Retinal pigment epithelial cell (primary cell): Measurements from ENCODE around the gene GAREM1.

Source experiments
- DNase-seq: peaks from one replicate; pipeline ENCODE4 v3.0.0-alpha.2; 2010; ENCODE audit warnings: low read depth
- H3K4me3 ChIP-seq: 2 replicates; pipeline ENCODE4 v1.5.1; 2011; ENCODE audit warnings: mild to moderate bottlenecking, low read length, control low read depth, moderate library complexity
- TF ChIP-seq, protein P1 (sequence below): conservative IDR thresholded peaks from 2 replicates; pipeline ENCODE4 v1.5.1; 2011; ENCODE audit warnings: low read depth, low read length, control low read depth, inconsistent platforms

The GAREM1 gene

DNA sequence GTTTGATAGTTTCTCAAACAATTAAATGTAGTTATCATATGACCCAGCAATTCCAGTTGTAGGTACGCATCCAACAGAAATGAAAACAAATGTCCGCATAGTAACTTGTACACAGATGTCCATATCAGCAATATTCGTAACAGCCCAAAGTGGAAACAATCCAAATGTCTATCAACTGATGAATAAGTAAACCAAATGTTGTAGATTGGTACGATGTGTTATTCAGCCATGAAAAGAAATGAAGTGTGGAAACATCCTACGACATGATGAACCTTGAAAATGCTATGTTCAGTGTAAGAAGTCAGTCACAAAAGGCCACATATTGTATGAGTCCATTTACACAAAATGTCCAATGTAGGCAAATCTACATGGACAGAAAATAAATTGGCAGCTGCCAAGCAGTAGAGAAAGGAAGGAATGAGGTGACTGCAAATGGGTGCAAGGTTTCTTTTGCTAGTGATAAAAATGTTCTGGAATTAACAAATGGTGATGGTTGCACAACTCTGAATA is 26.9 kb downstream of the GAREM1 start:
- DNase-seq: no peak
- H3K4me3 ChIP-seq: no peak overlapping the region
- TF ChIP-seq, protein P1, sequence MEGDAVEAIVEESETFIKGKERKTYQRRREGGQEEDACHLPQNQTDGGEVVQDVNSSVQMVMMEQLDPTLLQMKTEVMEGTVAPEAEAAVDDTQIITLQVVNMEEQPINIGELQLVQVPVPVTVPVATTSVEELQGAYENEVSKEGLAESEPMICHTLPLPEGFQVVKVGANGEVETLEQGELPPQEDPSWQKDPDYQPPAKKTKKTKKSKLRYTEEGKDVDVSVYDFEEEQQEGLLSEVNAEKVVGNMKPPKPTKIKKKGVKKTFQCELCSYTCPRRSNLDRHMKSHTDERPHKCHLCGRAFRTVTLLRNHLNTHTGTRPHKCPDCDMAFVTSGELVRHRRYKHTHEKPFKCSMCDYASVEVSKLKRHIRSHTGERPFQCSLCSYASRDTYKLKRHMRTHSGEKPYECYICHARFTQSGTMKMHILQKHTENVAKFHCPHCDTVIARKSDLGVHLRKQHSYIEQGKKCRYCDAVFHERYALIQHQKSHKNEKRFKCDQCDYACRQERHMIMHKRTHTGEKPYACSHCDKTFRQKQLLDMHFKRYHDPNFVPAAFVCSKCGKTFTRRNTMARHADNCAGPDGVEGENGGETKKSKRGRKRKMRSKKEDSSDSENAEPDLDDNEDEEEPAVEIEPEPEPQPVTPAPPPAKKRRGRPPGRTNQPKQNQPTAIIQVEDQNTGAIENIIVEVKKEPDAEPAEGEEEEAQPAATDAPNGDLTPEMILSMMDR: no peak

DNA sequence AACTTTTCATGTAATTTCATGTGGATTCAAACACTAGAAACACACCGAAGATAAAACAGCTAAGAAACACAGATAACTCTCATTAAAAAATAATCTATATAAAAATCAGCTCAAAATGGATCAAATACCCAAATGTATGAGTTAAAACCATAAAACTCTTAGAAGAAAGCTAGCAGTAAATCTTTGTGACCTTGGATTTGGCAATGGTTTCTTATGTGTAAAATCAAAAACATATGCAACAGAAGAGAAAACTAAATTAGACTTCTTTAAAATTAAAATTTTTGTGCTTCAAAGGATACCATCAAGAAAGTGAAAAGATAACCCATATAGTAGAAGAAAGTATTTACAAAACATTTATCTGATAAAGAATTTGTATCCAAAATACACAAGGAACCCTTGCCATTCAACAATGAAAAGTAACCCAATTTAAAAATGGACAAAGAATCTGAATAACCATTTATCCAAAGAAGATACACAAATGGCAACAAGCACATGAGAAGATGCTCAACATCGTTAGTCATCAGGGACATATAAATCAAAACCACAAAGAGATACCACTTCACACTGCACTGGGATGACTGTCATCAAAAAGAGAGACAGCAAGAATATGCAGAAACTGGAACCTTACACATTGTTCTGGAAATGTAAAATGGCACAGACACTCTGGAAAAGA is 27.5 kb downstream of the GAREM1 start:
- no peak overlapping the region for H3K4me3 ChIP-seq
- no peak for DNase-seq
- TF ChIP-seq, protein P1: no peak

DNA sequence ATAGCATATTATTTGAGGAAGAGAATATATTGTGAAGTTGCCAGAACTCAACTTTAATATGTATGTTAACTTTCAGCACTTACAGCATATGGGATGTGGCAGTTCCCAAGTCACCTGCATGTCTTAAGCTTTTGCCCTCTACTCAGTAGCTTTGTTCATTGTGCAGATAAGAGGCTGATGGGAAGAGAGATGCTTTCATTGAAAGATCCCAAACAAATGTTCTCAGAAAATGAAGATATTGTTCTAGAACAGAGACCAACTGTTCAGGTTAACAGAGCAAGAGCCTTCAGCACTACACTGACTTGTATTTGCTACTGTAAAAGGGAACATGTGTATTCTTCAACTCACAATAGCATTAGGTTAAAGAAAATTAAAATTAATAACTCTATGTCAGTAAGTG is 28.1 kb downstream of the GAREM1 start:
- H3K4me3 ChIP-seq: no peak overlapping the region
- no peak for DNase-seq
- TF ChIP-seq, protein P1: no peak

DNA sequence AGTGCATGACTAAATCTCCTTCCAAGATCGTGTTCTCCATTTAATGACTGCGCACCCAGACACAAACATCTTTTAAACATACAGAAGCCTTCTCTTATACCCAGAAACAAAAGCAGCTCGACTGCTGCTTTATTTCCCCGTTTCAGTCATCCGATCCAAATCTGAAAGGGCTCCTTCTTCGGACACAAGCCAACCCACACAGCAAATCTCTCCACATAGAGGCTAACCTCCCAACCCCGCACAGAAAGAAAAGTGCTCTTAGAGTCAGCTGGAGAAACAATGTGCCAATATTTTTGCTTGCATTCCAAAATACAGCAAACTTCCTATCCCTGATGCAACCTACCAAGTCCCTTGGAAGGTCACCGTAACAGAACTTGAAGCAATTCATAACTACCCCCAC is 29.1 kb downstream of the GAREM1 start:
- no peak for DNase-seq
- TF ChIP-seq, protein P1: no peak
- H3K4me3 ChIP-seq: no peak overlapping the region

DNA sequence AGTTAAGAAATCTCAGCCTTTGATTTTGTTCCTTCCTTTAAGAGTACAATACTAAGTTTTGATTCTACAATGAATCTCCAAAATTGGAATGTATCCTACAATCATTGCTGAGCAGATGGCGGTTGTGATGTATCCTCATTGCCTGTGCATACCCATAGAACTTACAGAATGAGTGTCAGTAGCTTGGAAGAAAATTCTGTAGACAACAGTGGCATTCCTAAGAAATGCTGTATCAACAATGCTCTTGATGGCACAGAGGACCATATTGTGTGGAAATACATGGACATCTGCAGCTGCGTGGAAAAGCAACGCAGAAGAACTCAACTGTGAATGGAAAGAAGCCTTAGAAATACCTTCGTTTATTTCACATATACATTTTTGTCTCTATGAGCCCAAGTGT is 30.2 kb downstream of the GAREM1 start:
- TF ChIP-seq, protein P1: no peak
- DNase-seq: no peak
- no peak overlapping the region for H3K4me3 ChIP-seq

DNA sequence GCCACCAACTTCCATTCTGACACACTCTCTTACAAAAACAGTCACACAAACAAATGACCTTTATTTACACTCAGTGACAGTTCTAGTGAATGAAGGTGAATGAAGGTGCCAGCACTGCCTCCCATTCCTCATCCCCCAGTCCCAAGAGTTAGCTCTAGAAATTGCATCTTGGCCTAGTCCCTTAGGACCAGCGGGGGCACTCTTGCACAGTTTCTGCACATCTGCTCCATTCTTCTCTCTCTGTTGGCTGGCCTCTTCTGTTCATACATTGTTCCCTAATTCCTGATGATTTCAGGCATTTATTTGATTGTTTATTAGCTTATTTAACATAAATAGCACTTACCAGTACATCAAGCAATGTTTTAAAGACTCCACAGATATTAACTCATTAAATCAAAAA is 30.9 kb downstream of the GAREM1 start:
- no peak overlapping the region for H3K4me3 ChIP-seq
- DNase-seq: no peak
- TF ChIP-seq, protein P1: peak; percentile 58

DNA sequence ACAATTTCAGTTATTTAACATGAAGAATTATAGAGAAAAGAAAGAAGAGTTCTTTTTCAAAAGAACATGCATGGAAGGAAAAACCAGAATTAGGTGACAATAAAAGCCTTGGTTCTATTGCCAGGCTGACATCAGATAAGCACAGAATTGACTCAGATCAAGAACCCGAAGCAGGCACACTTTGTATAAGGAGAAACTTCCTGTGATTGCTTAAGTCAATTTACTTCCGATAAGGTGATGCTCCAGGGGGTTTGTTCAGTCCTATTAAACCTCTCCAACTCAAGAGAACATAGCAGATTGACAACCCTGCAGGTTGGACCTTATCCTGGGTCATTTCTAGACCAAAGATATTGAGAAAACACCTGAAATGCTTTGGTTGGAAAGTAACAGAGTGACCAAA is 31.4 kb downstream of the GAREM1 start:
- no peak for DNase-seq
- TF ChIP-seq, protein P1: no peak
- H3K4me3 ChIP-seq: no peak overlapping the region
